ENCODE measurements around the gene CRACR2A. TPM values are rescaled to one million over a fixed set of nuclear protein-coding genes. Genes with fewer than 3 reads are reported as not detected.

Gene CRACR2A
- total and polyA plus RNA-seq, 10 of the 15 experiments (the other 5 are each of a cell fraction or from before 2014, with no cell fraction given), result 2.1 to 18.0 (median 13.2) TPM

DNA sequence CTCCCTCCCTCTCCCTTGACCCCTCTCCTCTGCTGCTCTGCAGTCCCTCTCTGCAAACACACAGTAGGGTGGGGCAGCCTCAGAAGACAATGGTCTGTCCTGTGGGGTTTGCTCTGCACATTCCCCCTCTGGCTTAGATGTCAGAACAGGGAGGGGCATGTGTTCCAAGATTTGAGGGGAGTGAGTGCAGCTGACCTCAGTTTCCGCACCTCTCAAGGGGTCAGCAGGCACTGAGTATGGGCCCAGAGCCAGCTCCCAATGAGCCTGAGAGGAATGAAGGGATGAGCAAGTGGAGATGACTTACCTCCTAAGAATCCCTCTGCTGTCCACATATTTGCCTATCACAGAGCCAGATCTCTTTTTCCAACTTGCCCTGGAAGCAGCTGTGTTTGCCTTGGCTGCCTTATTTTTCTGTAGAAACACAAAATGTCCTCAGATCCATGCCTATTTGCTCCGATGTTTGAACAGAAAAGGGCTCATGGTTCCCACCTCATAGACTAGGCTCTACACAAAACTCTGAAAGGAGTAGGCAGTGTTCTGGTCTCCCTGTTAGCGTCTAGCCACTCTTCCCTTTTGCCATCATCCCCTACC, 111.4 kb downstream of the CRACR2A start:
- POLR2A ChIA-PET, result no interaction called here
- no peaks in the 10 kb centered on the region for H3K79me2 ChIP-seq (ENCODE audit: control insufficient read depth, insufficient read depth, low read length)
- FAIRE-seq, result no peak
- no peak overlapping the region for H3K4me3 ChIP-seq
- intact Hi-C loops (cut with micrococcal nuclease; ENCODE audit: unreplicated experiment), result no loop called here
- no peak overlapping the region for H3K4me2 ChIP-seq (ENCODE audit: control insufficient read depth, insufficient read depth)
- SMC1A ChIA-PET (ENCODE audit: uncharacterized antibody, unreplicated experiment), result no interaction called here
- H3K4me1 ChIP-seq (ENCODE audit: control insufficient read depth, insufficient read depth, low read length), result no peaks in the 10 kb centered on the region
- no peaks in the 10 kb centered on the region for H3K9me3 ChIP-seq (replicated peaks; ENCODE audit: control insufficient read depth, insufficient read depth, low read length)
- no peak overlapping the region for H3K27ac ChIP-seq (ENCODE audit: control insufficient read depth, insufficient read depth)
- 78% methylated on average over 3 of the region's 3 CpGs for WGBS (ENCODE audit: insufficient coverage, insufficient replicate concordance, low lambda C conversion rate, missing lambda C conversion rate)
- no peak for ATAC-seq
- no peak for TF ChIP-seq SIN3A (IDR thresholded peaks at IDR 0.05; ENCODE audit: low read depth, low read length)
- TF ChIP-seq KDM1A (IDR thresholded peaks at IDR 0.05; ENCODE audit: borderline replicate concordance), result no peak
- no peak for TF ChIP-seq MTA3 (IDR thresholded peaks at IDR 0.05; ENCODE audit: borderline replicate concordance, low read length)
- CTCF ChIA-PET, result interaction anchor here (1.2 kb wide), 1 partner anchor 366 kb away, joined by 3 read pairs; no protein-coding TSS in a partner anchor
- BruUV-seq (replicated peaks), result no TSS peak
- RAD21 ChIA-PET (ENCODE audit: unreplicated experiment), result no interaction called here
- H3K36me3 ChIP-seq (ENCODE audit: control insufficient read depth in 2 of 2, insufficient read depth in 2 of 2, low read length in 1 of 2), result peaks cover 0 to 1% of the 10 kb centered on the region in 2 experiments; a peak in 3 of 4 replicates
- DNase-seq (ENCODE audit: low read depth, low spot score), result no peak
- H3K9ac ChIP-seq (ENCODE audit: control insufficient read depth, insufficient read depth, low read length), result no peak overlapping the region
- H2AFZ ChIP-seq (ENCODE audit: control insufficient read depth, low read depth, low read length), result no peak overlapping the region
- in situ Hi-C loops (cut with MboI), result no loop called here
- no peaks in the 10 kb centered on the region for H3K27me3 ChIP-seq (replicated peaks in 1 of 2; ENCODE audit: control insufficient read depth in 2 of 2, insufficient read depth in 2 of 2, low read length in 1 of 2)
- no peaks in the 10 kb centered on the region for H4K20me1 ChIP-seq (ENCODE audit: control insufficient read depth, insufficient read depth)

DNA sequence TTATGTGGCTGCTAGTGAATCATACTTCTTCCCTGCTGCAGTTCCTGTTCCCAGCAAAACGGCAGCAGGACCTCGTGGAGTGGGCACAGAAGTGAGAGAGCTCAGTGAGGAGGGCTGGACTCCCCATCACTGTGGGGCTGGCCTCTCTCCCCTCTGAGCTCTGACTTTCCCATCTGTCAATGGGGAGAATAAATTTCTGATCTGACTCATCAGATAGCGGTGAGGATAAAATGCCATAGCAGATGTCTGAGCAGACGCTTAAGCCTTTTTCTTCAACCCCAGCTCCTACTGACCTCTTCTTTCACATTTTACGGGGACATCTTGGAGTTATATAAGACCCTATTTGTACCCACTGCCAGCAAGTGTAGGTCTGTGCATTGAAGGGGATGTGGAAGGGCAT, 116.6 kb downstream of the CRACR2A start:
- Histone ChIP-seq H3K9me3 (replicated peaks; ENCODE audit: control insufficient read depth, insufficient read depth, low read length) (no peaks in the 10 kb centered on the region), H3K36me3 (ENCODE audit: control insufficient read depth in 2 of 2, insufficient read depth in 2 of 2, low read length in 1 of 2) (peaks cover 0 to 1% of the 10 kb centered on the region in 2 experiments; a peak in 3 of 4 replicates), H3K4me1 (ENCODE audit: control insufficient read depth, insufficient read depth, low read length) (no peaks in the 10 kb centered on the region), H3K27me3 (replicated peaks in 1 of 2; ENCODE audit: control insufficient read depth in 2 of 2, insufficient read depth in 2 of 2, low read length in 1 of 2) (no peaks in the 10 kb centered on the region), H2AFZ (ENCODE audit: control insufficient read depth, low read depth, low read length) (no peak overlapping the region), H3K79me2 (ENCODE audit: control insufficient read depth, insufficient read depth, low read length) (no peaks in the 10 kb centered on the region), H3K9ac (ENCODE audit: control insufficient read depth, insufficient read depth, low read length) (no peak overlapping the region), H4K20me1 (ENCODE audit: control insufficient read depth, insufficient read depth) (no peaks in the 10 kb centered on the region), H3K27ac (ENCODE audit: control insufficient read depth, insufficient read depth) (no peak overlapping the region), H3K4me3 (no peak overlapping the region), H3K4me2 (ENCODE audit: control insufficient read depth, insufficient read depth) (no peak overlapping the region)
- POLR2A ChIA-PET, result no interaction called here
- TF ChIP-seq ZSCAN29 (IDR thresholded peaks at IDR 0.05) (no peak), ATF7 (IDR thresholded peaks at IDR 0.05; ENCODE audit: low read depth) (no peak)
- FAIRE-seq, result no peak
- in situ Hi-C loops (cut with MboI), result no loop called here
- no TSS peak for BruUV-seq (replicated peaks)
- CTCF ChIA-PET, result no interaction called here
- RAD21 ChIA-PET (ENCODE audit: unreplicated experiment), result no interaction called here
- intact Hi-C loops (cut with micrococcal nuclease; ENCODE audit: unreplicated experiment), result no loop called here
- no peak for DNase-seq (ENCODE audit: low read depth, low spot score)
- ATAC-seq, result no peak
- SMC1A ChIA-PET (ENCODE audit: uncharacterized antibody, unreplicated experiment), result no interaction called here
- WGBS (ENCODE audit: insufficient coverage, insufficient replicate concordance, low lambda C conversion rate, missing lambda C conversion rate), result 98% methylated on average over 5 of the region's 5 CpGs

All from GM12878 (cell line).